ENCODE measurements around the gene GIGYF1.

The GIGYF1 gene

DNA sequence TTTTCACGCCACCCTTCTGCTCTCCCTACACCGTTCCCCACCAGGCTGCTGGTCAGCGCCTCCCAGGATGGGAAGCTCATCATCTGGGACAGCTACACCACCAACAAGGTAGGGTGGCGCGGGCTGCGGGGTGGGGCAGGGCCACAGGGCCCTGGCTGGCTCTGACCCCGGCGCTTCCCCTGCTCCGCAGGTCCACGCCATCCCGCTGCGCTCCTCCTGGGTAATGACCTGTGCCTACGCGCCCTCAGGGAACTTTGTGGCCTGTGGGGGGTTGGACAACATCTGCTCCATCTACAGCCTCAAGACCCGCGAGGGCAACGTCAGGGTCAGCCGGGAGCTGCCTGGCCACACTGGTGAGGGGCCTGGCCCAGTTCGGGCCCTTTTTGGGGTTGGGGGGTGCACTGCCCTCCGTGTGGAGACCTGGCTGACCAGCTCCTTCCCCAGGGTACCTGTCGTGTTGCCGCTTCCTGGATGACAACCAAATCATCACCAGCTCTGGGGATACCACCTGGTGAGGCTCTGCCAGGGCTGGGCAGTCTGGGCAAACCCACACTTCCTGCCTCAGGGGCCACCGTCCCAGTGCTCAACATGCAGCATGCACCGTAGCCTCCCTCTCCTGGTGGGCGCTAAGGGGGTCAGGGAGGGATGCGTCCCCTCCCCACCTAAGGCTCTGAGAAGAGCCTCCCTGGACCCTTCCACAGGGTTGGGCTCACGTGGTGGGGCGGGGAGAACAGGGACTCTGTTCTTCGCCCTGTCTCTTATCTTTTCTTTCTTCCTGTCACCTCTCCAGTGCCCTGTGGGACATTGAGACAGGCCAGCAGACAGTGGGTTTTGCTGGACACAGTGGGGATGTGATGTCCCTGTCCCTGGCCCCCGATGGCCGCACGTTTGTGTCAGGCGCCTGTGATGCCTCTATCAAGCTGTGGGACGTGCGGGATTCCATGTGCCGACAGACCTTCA, 16.5 kb downstream of the GIGYF1 start:
- peaks cover 14% of the 10 kb centered on the region for H3K4me1 ChIP-seq (ENCODE audit: low read depth, poor library complexity, severe bottlenecking)
- no peak overlapping the region for H3K4me3 ChIP-seq (IDR thresholded peaks at IDR 0.05; ENCODE audit: insufficient read depth, low read depth, low read length)
- no peak overlapping the region for H2AFZ ChIP-seq (ENCODE audit: low read depth)
- no peaks in the 10 kb centered on the region; the same call in 1 of the 2 replicates for H3K27me3 ChIP-seq (ENCODE audit: insufficient read depth, low read depth)
- H3K79me2 ChIP-seq (ENCODE audit: insufficient read depth, low read depth), result peaks cover 19% of the 10 kb centered on the region
- H3K4me2 ChIP-seq, result no peak overlapping the region
- TF ChIP-seq, protein P1, sequence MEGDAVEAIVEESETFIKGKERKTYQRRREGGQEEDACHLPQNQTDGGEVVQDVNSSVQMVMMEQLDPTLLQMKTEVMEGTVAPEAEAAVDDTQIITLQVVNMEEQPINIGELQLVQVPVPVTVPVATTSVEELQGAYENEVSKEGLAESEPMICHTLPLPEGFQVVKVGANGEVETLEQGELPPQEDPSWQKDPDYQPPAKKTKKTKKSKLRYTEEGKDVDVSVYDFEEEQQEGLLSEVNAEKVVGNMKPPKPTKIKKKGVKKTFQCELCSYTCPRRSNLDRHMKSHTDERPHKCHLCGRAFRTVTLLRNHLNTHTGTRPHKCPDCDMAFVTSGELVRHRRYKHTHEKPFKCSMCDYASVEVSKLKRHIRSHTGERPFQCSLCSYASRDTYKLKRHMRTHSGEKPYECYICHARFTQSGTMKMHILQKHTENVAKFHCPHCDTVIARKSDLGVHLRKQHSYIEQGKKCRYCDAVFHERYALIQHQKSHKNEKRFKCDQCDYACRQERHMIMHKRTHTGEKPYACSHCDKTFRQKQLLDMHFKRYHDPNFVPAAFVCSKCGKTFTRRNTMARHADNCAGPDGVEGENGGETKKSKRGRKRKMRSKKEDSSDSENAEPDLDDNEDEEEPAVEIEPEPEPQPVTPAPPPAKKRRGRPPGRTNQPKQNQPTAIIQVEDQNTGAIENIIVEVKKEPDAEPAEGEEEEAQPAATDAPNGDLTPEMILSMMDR (conservative IDR thresholded peaks at IDR 0.05; ENCODE audit: low read depth, low read length), result no peak
- no peak overlapping the region for H3K27ac ChIP-seq
- H3K9ac ChIP-seq, result no peak overlapping the region
- H3K36me3 ChIP-seq (ENCODE audit: insufficient read depth), result peaks cover 3% of the 10 kb centered on the region; the same call in 1 of the 2 replicates
- H4K20me1 ChIP-seq (ENCODE audit: insufficient read depth), result no peaks in the 10 kb centered on the region

DNA sequence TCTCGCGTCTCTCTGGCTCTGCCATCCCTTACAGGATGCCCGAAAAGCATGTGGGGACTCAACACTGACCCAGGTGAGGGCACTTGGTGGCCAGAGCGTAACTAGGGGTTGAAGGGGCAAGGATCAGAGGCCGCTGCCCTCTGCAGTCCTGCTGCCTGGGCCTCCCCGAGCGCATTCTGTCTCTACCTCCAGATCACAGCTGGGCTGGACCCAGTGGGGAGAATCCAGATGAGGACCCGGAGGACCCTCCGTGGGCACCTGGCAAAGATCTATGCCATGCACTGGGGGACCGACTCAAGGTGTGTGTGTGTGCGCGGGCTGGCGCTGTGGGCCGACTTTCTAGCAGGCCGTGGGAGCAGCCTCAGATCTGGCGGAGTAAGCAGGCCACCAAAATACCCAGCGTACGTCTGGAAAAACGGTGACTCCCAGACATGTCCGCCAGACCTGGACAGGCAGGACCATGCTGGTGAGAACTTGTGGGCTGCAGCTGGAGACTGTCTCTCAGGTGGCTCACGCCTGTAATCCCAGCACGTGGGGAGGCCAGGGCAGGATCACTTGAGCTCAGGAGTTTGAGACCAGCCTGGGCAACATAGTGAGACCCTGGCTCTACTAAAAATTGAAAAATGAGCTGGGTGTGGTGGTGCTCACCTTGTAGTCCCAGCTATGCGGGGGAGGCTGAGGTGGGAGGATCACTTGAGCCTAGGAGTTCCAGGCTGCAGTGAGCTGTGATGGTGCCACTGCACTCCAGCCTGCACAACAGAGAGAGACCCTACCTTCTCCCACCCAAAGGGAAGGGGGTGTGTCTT, 17.3 kb downstream of the GIGYF1 start:
- Histone ChIP-seq H3K27ac (no peak overlapping the region), H3K9ac (no peak overlapping the region), H3K4me2 (peak overlapping the region; percentile 54; the same call in 1 of the 2 replicates), H3K79me2 (ENCODE audit: insufficient read depth, low read depth) (peaks cover 19% of the 10 kb centered on the region), H3K4me3 (IDR thresholded peaks at IDR 0.05; ENCODE audit: insufficient read depth, low read depth, low read length) (no peak overlapping the region), H4K20me1 (ENCODE audit: insufficient read depth) (no peaks in the 10 kb centered on the region), H3K36me3 (ENCODE audit: insufficient read depth) (peaks cover 3% of the 10 kb centered on the region; the same call in 1 of the 2 replicates), H3K4me1 (ENCODE audit: low read depth, poor library complexity, severe bottlenecking) (peaks cover 17% of the 10 kb centered on the region), H3K27me3 (ENCODE audit: insufficient read depth, low read depth) (peaks cover 4% of the 10 kb centered on the region; the same call in 1 of the 2 replicates), H2AFZ (ENCODE audit: low read depth) (no peak overlapping the region)
- TF ChIP-seq, protein P1 (conservative IDR thresholded peaks at IDR 0.05; ENCODE audit: low read depth, low read length), result no peak

DNA sequence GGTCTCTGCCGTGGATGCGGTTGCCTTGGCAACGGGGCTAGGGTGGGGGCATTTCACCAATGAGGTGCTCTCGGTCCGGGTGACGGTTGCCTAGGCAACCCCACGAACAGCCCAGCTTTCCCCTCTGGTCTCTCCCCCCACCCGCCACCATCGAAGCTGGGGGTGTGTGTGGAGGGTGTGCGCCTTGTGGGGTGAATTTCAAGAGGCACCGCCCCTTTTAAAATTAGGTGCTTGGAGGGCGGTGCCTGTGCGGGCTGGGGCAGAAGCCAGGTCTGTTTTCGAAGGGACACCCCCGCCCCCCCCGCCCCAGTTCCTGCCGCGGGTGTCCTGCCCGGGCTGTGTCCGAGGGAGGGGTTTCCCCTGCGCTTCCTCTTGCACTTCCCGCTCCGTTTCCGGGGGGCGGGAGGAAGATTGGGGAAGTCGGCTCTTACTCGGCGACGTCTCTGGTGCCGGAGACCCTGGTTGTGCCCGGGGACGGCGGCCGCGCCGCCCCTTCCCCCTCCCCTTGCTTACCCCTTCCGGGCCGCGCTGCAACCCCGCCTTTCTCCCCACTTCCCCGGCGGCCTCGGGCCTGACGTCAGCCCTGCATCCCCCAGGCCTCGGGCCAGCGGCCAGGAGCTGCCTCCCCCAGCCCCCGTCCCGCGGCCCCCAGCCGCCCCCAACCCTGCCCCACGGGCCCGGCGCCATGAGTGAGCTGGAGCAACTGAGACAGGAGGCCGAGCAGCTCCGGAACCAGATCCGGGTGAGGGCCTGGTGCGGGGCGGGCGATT, 18.3 kb downstream of the GIGYF1 start:
- Histone ChIP-seq H3K4me2 (peak overlapping the region; percentile 54), H3K9ac (peak overlapping the region; percentile 23; the same call in 1 of the 2 replicates), H4K20me1 (ENCODE audit: insufficient read depth) (no peaks in the 10 kb centered on the region), H3K4me1 (ENCODE audit: low read depth, poor library complexity, severe bottlenecking) (peaks cover 17% of the 10 kb centered on the region), H3K27me3 (ENCODE audit: insufficient read depth, low read depth) (peaks cover 14% of the 10 kb centered on the region; the same call in 1 of the 2 replicates), H3K79me2 (ENCODE audit: insufficient read depth, low read depth) (peaks cover 19% of the 10 kb centered on the region), H2AFZ (ENCODE audit: low read depth) (no peak overlapping the region), H3K4me3 (IDR thresholded peaks at IDR 0.05; ENCODE audit: insufficient read depth, low read depth, low read length) (no peak overlapping the region), H3K36me3 (ENCODE audit: insufficient read depth) (peaks cover 3% of the 10 kb centered on the region; the same call in 1 of the 2 replicates), H3K27ac (no peak overlapping the region)
- TF ChIP-seq, protein P1 (conservative IDR thresholded peaks at IDR 0.05; ENCODE audit: low read depth, low read length), result no peak

DNA sequence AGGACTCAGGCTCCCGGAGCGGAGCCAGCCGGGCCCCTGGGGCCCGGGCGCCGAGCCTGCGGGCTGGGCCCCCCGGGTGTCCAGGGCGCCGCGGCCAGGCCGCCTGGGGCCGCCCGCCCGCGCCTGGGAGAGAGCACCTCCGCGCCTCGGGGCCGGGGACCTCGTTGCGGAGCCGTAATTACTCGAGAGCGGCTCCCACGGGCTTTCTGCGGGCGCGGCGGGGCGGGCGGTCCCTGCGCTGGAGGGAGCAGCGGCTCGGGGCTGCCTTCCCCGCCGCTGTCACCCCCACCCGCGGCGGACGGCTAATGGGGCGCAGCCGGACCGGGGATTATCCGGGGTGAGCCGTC, 19.0 kb downstream of the GIGYF1 start:
- Histone ChIP-seq H2AFZ (ENCODE audit: low read depth) (no peak overlapping the region), H3K4me3 (IDR thresholded peaks at IDR 0.05; ENCODE audit: insufficient read depth, low read depth, low read length) (no peak overlapping the region), H3K27me3 (ENCODE audit: insufficient read depth, low read depth) (peaks cover 18% of the 10 kb centered on the region; the same call in 1 of the 2 replicates), H3K36me3 (ENCODE audit: insufficient read depth) (peaks cover 3% of the 10 kb centered on the region; the same call in 1 of the 2 replicates), H3K9ac (peak overlapping the region; percentile 87; the same call in 1 of the 2 replicates), H3K27ac (no peak overlapping the region), H4K20me1 (ENCODE audit: insufficient read depth) (no peaks in the 10 kb centered on the region), H3K79me2 (ENCODE audit: insufficient read depth, low read depth) (peaks cover 19% of the 10 kb centered on the region), H3K4me1 (ENCODE audit: low read depth, poor library complexity, severe bottlenecking) (peaks cover 16% of the 10 kb centered on the region), H3K4me2 (peak overlapping the region; percentile 54)
- TF ChIP-seq, protein P1 (conservative IDR thresholded peaks at IDR 0.05; ENCODE audit: low read depth, low read length), result no peak
